K562 (cell line): ENCODE results near the gene SENP7.

ENCODE experiments used
- ARID3A ChIP-seq: IDR thresholded peaks from 2 replicates; pipeline ENCODE4 v1.6.1; 2012; ENCODE audit warnings: low read depth, low read length, improper control_type of control experiment, borderline replicate concordance
- CTCF ChIP-seq, 3 experiments: IDR thresholded peaks in 2 of 3; conservative IDR thresholded peaks in 1 of 3; 2 replicates each; pipeline ENCODE4 v1.5.1; 2011 to 2012; ENCODE audit warnings: low read length in 3 of 3, mild to moderate bottlenecking in 3 of 3, control low read depth in 2 of 3, improper control_type of control experiment in 1 of 3, inconsistent platforms in 1 of 3, low read depth in 1 of 3, mixed read lengths in 1 of 3, moderate library complexity in 1 of 3; ENCODE audit not compliant: insufficient read depth in 2 of 3
- EP300 ChIP-seq: IDR thresholded peaks from 2 replicates; pipeline ENCODE4 v1.6.1; 2012; ENCODE audit warnings: low read length, improper control_type of control experiment
- ESRRB ChIP-seq: fragments of 250-450 bp; sonication (Bioruptor Pico); IDR thresholded peaks from 2 replicates; pipeline ENCODE4 v1.5.0; 2020; ENCODE audit warnings: mild to moderate bottlenecking, moderate library complexity, borderline replicate concordance
- HDAC6 ChIP-seq: IDR thresholded peaks from 2 replicates; pipeline ENCODE4 v1.6.1; 2012; ENCODE audit warnings: low read depth, mild to moderate bottlenecking, control low read depth, inconsistent platforms, low read length, moderate library complexity
- KDM1A ChIP-seq, 2 experiments: fragments of 450-650 bp; IDR thresholded peaks; 2 replicates each; pipeline ENCODE4 v1.6.1; 2016; ENCODE audit warnings: mild to moderate bottlenecking in 2 of 2
- NR2C2 ChIP-seq, 2 experiments: fragments of 200-800 bp in 1 of 2; sonication (Bioruptor generic) in 1 of 2; sonication (generic) in 1 of 2; formaldehyde crosslinking in 1 of 2; IDR thresholded peaks; 2 replicates each; pipeline versions ENCODE4 v1.6.1 to v1.8.0; 2016 to 2022; ENCODE audit warnings: mild to moderate bottlenecking in 1 of 2, missing compliant biosample characterization in 1 of 2, missing genetic modification characterization in 1 of 2, missing genetic modification reagents in 1 of 2
- NR3C1 ChIP-seq: sonication (generic); formaldehyde crosslinking; IDR thresholded peaks from 2 replicates; pipeline ENCODE4 v1.8.1; 2022; ENCODE audit warnings: missing genetic modification reagents
- POLR2A ChIP-seq: fragments of 450-650 bp; conservative IDR thresholded peaks from 2 replicates; pipeline ENCODE4 v1.6.1; 2016
- ZC3H11A ChIP-seq: IDR thresholded peaks from 2 replicates; pipeline ENCODE4 v1.6.1; 2012; ENCODE audit warnings: low read depth, low read length, improper control_type of control experiment

GRCh38 chr3:101388706-101389105 is 124.3 kb downstream of the SENP7 start:
- TF ChIP-seq HDAC6 (no peak), NR2C2 (CRISPR knock-in tag; IDR thresholded peaks at IDR 0.05) (no peak), NR2C2 (tag; IDR thresholded peaks at IDR 0.05) (no peak), ZC3H11A (no peak), ESRRB (CRISPR knock-in tag) (no peak), POLR2A (no peak), KDM1A (IDR thresholded peaks at IDR 0.05) (no peak), NR3C1 (CRISPR knock-in tag) (no peak), CTCF (IDR thresholded peaks at IDR 0.05 in 2 of 3, conservative IDR thresholded peaks at IDR 0.05 in 1 of 3; ENCODE audit: insufficient read depth in 2 of 3, low read depth in 1 of 3, low read length in 3 of 3) (no peak), EP300 (no peak), ARID3A (no peak)
